Dedifferentiated amniotic fluid mesenchymal stem cell (primary cell): ENCODE measurements around the gene RELA.

Experiments used
- DNase-seq: peaks from one replicate; pipeline ENCODE4 v3.0.0-alpha.2; 2016; ENCODE audit errors: extremely low spot score

RELA gene

DNA sequence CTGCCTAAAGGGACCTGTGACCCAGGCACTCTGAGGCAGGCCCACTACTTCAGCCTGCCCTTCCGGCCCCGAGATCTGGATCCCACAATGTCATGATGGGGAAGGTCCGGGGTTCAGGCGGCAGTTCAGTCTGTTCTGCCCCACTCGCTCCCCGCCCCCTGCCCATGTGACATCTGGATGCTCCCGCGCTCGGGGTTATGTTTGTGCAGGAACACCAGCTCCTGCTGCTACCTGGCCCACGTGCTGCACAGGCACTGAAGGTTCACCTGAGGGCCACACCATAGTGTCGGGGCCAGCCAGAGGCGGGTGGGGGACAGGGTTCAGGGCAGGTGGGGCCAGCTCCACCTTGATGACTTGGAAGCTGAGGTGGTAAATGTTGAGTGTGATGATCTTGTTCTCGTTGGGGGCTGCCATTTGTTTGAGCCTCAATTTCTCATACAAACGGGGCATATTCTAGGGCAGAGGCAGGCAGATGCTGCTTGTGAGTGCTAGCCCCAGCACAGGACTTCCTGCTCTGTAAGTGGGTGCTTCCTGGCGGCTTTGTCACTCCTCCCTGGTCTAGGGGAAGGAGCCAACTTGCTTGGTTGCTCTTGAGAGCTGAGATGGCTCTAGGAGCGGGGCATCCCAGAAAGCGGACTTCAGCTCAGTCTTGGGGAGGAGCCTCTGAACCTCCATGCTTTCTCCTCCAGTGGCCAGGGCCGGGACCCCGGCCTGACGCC lies 29.2 kb downstream of the RELA start:
- DNase-seq: no peak

DNA sequence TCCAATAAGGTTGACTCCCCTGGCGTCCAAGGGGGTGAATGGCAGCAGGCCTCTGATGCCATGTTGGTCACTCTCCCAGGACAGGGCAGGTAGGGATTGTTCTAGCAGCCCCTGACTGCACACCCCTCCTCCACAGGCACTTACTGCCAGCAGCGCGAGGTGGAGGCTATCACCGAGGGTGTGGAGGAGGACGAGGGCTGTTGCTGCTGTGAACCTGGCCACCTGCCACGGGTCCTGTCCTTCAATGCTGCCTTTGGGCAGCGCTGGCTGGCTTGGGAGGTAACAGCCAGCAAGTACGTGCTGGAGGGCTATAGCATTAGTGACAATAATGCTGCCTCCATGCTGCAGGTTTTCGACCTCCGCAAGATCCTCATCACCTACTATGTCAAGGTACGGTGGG lies 32.5 kb downstream of the RELA start:
- no peak for DNase-seq

- no peak for DNase-seq
These were observed 33.1 kb downstream of the RELA start for GRCh38 chr11:65629579-65629978.

DNA sequence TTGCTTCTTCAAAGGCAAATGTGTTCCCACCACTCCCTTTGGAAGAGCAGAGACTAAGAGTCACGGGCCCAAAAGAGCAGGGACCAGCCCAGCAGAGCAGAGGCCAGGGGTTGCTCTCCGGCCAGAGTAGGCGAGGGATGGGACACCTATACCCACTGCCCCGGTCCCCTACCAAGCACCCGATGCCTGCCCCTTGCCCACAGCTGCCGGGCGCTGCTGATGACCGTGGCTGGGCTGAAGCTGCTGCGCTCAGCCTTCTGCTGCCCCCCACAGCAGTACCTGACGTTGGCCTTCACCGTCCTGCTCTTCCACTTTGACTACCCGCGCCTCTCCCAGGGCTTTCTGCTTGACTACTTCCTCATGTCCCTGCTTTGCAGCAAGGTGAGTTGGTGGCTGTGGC lies 35.5 kb downstream of the RELA start:
- no peak for DNase-seq

DNA sequence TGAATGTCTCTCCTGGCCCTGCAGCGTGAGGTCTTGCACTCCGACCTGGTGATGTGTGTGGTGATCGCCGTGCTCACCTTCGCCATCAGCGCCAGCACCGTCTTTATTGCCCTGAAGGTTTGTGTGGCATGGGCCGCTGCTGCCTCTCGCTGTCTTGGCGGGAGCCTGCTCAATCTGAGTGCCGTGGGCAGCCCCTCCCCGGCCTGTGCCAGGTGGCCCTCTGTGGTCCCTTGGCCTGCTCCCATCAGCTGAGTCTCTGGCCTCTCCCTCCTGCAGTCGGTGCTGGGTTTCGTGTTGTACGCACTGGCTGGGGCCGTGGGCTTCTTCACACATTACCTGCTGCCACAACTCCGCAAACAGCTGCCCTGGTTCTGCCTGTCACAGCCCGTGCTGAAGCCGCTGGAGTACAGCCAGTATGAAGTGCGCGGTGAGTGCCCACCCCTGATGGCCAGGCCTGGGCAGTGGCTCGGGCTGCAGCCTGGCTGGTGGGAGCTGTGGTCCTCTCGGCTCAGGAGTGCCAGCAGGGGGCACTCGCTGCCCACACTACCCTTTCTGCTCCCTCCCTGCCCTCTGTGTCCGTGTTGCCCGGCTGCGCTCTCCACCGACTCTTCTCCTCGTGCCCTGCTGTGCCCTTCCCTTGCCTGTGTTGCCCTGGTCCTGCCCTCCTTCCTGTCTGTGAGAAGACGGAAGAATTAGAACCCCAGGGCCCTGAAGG lies 36.9 kb downstream of the RELA start:
- no peak for DNase-seq

- DNase-seq: no peak
These were observed 37.6 kb downstream of the RELA start for GRCh38 chr11:65624931-65625627.

GRCh38 chr11:65623852-65624616 lies 38.7 kb downstream of the RELA start:
- DNase-seq: no peak

GRCh38 chr11:65623177-65623576 lies 39.5 kb downstream of the RELA start:
- no peak for DNase-seq

GRCh38 chr11:65622011-65622410 lies 40.7 kb downstream of the RELA start:
- no peak for DNase-seq

DNA sequence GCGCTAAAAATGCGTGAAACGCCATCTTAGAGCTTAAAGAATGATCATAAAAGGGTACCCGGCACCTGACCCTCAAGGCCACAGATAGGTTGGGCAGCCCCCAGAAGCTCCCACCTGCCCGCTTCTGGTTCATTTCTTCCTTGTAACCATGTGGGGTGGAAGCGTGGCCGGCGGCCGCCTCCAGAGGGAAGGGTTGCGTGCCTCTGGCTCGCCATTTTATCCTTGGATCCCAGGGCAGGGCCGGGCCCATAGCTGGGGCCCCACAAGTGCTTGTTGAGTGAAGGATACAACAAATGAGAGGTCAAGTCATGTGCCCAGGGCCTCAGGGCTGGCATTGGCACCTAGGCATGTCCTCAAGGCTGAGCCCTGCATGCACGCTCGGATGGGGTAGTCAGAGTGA lies 41.3 kb downstream of the RELA start:
- no peak for DNase-seq

- DNase-seq: no peak
These were observed 42.0 kb downstream of the RELA start for GRCh38 chr11:65620666-65621065.

DNA sequence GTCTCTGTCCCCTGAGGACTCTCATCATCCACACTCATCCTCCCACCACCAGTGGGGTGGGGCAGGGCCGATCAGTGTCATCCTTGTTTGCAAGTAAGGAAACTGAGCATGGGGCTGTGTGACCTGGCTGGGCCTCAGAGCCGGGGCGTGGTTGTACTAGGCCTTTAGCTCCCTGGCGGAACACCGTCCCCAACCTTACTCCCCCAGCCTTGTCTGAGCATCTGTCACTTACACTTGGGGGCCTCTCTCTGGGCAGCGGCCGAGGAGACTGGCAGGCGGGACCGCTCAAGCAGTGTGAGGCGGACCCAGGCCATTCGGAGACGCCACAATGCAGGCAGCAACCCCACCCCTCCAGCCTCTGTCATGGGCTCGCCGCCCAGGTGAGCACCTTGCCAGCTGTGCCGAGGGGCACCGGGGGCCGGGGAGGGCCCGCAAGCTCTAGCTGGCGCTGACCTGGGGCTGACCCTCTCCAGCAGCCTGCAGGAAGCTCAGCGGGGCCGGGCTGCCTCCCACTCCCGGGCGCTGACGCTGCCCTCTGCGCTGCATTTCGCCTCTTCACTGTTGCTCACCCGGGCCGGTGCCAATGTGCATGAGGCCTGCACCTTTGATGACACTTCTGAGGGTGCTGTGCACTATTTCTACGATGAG lies 43.3 kb downstream of the RELA start:
- DNase-seq: no peak

DNA sequence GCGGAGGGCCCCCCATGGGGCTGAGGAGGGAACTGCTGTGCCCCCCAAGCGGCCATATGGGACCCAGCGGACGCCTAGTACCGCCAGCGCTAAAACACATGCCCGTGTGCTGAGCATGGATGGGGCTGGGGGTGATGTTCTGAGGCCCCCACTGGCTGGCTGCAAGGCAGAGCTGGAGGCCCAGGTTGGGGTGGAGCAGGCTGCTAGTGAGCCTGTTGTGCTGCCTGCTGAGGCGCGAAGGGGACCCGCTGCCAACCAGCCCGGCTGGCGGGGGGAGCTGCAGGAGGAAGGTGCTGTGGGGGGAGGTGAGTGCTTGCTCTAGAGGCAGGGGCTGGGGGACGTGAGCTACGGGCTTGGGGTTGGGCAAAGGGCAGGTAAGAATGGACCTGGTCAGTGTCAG lies 44.0 kb downstream of the RELA start:
- DNase-seq: no peak

GRCh38 chr11:65617990-65618751 lies 44.5 kb downstream of the RELA start:
- no peak for DNase-seq

- no peak for DNase-seq
These were observed 45.4 kb downstream of the RELA start for GRCh38 chr11:65617136-65617850.

DNA sequence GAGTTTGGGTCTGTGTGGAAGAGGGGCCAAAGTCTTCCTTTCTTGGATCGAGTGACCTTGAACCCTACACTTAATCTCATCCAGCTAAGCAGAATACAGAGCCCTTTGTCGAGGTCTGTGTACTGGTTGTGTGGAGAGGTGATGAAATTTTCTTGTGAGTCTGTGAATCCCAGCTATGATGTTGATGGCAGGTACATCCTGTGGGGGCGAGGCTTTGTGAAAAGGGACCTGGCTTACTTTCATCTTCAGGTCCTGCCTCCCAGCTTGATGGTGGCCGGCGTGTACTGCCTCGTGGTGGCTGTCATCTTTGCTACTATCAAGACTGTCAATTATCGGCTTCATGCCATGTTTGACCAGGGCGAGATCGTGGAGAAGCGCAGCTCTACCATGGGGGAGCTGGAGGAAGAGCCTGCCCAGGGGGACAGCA lies 46.1 kb downstream of the RELA start:
- DNase-seq: no peak

DNA sequence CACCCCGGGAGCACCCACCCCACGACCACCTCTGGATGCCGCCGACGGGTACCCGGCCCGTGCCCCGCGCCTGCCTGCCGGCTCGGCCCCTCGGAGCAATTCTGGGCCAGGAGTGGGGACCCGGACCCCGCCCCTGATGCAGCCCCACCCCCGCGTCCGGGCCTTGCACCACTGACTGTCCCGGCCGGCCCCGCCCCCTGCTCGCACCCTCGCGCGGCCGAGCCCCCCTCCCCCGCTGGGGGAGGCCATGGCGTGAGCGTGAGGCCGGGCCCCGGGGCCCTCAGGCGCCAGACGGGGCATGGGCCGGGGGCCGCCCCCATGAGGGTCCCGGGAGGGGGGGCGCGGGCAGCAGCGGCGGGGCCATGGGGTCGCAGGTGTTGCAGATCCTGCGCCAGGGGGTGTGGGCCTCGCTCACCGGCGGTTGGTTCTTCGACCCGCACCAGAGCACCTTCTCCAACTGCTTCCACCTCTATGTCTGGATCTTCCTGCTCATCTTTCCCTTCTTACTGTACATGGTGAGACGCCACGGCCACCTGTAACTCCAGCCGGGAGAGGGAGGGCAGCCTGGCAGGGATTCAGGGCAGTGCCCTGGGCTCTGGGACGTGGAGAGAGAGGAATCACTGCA lies 46.7 kb downstream of the RELA start:
- DNase-seq: no peak

DNA sequence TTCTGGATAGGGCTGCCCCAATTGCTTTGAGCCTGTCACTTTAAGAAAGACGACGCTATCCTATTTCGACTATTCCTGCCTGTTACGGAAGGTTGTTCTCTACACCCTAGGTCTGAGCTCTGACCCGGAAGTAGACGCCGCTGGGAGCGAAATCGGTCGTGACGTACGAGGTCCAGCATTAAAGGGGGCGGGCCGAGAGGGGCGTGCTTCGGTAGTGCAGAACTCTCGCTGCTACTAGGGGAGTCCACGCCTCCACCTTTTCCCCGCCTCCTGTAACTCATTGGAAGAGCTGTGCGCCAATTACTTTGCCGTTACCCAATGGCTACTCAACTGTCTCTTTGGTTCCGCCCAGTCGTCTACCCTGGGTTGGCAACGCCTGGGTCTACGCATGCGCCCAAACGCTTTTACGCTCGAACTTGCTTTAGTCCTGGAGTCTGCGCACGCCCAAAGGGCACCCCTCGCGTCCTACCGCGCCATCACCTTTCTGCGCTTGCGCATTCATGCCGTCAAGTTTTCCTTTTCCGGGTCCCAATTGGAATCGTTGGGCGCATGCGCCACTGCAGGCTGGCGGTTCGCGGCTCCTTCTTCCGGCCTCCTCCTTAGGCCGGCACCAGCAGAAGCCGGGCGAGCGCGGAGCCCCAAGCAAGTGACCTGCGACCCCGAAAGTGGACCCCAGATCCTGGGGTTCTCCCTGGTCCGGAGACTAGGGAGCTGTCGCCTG lies 47.3 kb downstream of the RELA start, which contains the start of gene PCNX3:
TSS of gene PCNX3 (plus strand) at position 548 of the 721 bp plus-strand sequence. CDS start 536 bp downstream, outside the sequence.
- peak; percentile 100 for DNase-seq
